Measurements from ENCODE around the gene CLCA2.

CLCA2 gene

GRCh38 chr1:86378813-86379212 lies 45.2 kb upstream of the CLCA2 start (continued):
- TF ChIP-seq ZNF280D (tag by site-specific recombination; IDR thresholded peaks at IDR 0.05): no peak
- no peak for TF ChIP-seq KLF17 (tag by site-specific recombination; IDR thresholded peaks at IDR 0.05)
- no peak for TF ChIP-seq MYNN (tag by site-specific recombination; IDR thresholded peaks at IDR 0.05; ENCODE audit: borderline replicate concordance)
- TF ChIP-seq ZSCAN18 (tag by site-specific recombination; IDR thresholded peaks at IDR 0.05): no peak
- no peak for TF ChIP-seq ZNF677 (tag by site-specific recombination; IDR thresholded peaks at IDR 0.05)

GRCh38 chr1:86380257-86380861 lies 43.6 kb upstream of the CLCA2 start:
- ChIA-PET CTCF (interaction anchor here (0.6 to 2.8 kb wide), 32 partner anchors 8 to 1185 kb away, joined by 3 to 29 read pairs (median 4); partner anchors contain the start of gene SH3GLB1), POLR2A (no interaction called here)
- no peak overlapping the region for H3K27ac ChIP-seq (ENCODE audit: extremely low read depth, low read depth, low read length)
- H3K4me1 ChIP-seq (ENCODE audit: control insufficient read depth, insufficient read depth, low read length): no peaks in the 10 kb centered on the region
- no peak overlapping the region for H3K4me3 ChIP-seq (ENCODE audit: low read depth, low read length)
- peaks cover 0 to 33% of the 10 kb centered on the region in 2 experiments; a peak in 1 of 3 replicates for H3K36me3 ChIP-seq (ENCODE audit: control insufficient read depth in 2 of 2, insufficient read depth in 1 of 2, low read length in 2 of 2)
- H3K9me3 ChIP-seq (ENCODE audit: control insufficient read depth, insufficient read depth, low read depth, low read length): no peaks in the 10 kb centered on the region
- TF ChIP-seq TRIM28 (IDR thresholded peaks at IDR 0.05; ENCODE audit: borderline replicate concordance, low read length) (no peak), ZNF654 (tag by site-specific recombination; IDR thresholded peaks at IDR 0.05; ENCODE audit: low read depth) (peak; percentile 93), ZNF660 (tag by site-specific recombination; IDR thresholded peaks at IDR 0.05) (peak; percentile 45; the same call in 1 of the 2 replicates), ZNF362 (tag by site-specific recombination; IDR thresholded peaks at IDR 0.05) (peak; percentile 70; the same call in 1 of the 2 replicates), ZNF791 (tag by site-specific recombination; IDR thresholded peaks at IDR 0.05) (no peak), ZNF114 (tag by site-specific recombination; IDR thresholded peaks at IDR 0.05) (no peak), CTCF (tag by site-specific recombination; IDR thresholded peaks at IDR 0.05) (0 out of 2 replicates have a peak, but pooled peaks have one; percentile 20)

GRCh38 chr1:86381223-86381622 lies 42.7 kb upstream of the CLCA2 start:
- ChIA-PET POLR2A (no interaction called here), CTCF (no interaction called here)
- TF ChIP-seq KLF17 (tag by site-specific recombination; IDR thresholded peaks at IDR 0.05) (no peak), HOXC10 (CRISPR knock-in tag; IDR thresholded peaks at IDR 0.05) (no peak), MEIS1 (CRISPR knock-in tag; IDR thresholded peaks at IDR 0.05; ENCODE audit: borderline replicate concordance) (no peak)
- Histone ChIP-seq H3K27ac (ENCODE audit: extremely low read depth, low read depth, low read length) (no peak overlapping the region), H3K4me3 (ENCODE audit: low read depth, low read length) (no peak overlapping the region), H3K4me1 (ENCODE audit: control insufficient read depth, insufficient read depth, low read length) (no peaks in the 10 kb centered on the region), H3K36me3 (ENCODE audit: control insufficient read depth in 2 of 2, insufficient read depth in 1 of 2, low read length in 2 of 2) (peaks cover 0 to 27% of the 10 kb centered on the region in 2 experiments; a peak in 1 of 3 replicates), H3K9me3 (ENCODE audit: control insufficient read depth, insufficient read depth, low read depth, low read length) (no peaks in the 10 kb centered on the region)
